SK-N-SH treated with all-trans-retinoic acid at 6 μM for 48 hours (cell line): ENCODE results near the gene LPP.

Experiments
- ARNTL ChIP-seq: fragments of 450-650 bp; formaldehyde crosslinking; IDR thresholded peaks from 2 replicates; pipeline ENCODE4 v1.5.0; 2020; ENCODE audit warnings: low read depth, mild to moderate bottlenecking, moderate library complexity, borderline replicate concordance
- BACH2 ChIP-seq: fragments of 250-450 bp; sonication (Bioruptor Pico); IDR thresholded peaks from 2 replicates; pipeline ENCODE4 v1.9.0; 2021; ENCODE audit warnings: mild to moderate bottlenecking, borderline replicate concordance
- CSDC2 ChIP-seq: fragments of 250-450 bp; sonication (Bioruptor Pico); IDR thresholded peaks from 2 replicates; pipeline ENCODE4 v1.5.0; 2020; ENCODE audit warnings: mild to moderate bottlenecking, moderate library complexity
- OSR1 ChIP-seq: fragments of 250-450 bp; sonication (Bioruptor Pico); IDR thresholded peaks from 2 replicates; pipeline ENCODE4 v1.8.0; 2022; ENCODE audit warnings: moderate library complexity, mild to moderate bottlenecking, inconsistent platforms
- RARB ChIP-seq: fragments of 250-450 bp; sonication (Bioruptor Pico); IDR thresholded peaks from 2 replicates; pipeline ENCODE4 v1.8.0; 2021; ENCODE audit warnings: mild to moderate bottlenecking, moderate library complexity
- SNAI2 ChIP-seq: fragments of 250-450 bp; sonication (Bioruptor Pico); IDR thresholded peaks from 2 replicates; pipeline ENCODE4 v1.5.0; 2020; ENCODE audit warnings: mild to moderate bottlenecking, moderate library complexity
- ZC3H10 ChIP-seq: fragments of 250-450 bp; sonication (Bioruptor Pico); IDR thresholded peaks from 2 replicates; pipeline ENCODE4 v1.5.1; 2021; ENCODE audit warnings: mild to moderate bottlenecking, moderate library complexity
- ZFP3 ChIP-seq: fragments of 250-450 bp; sonication (Bioruptor Pico); IDR thresholded peaks from 2 replicates; pipeline ENCODE4 v1.5.0; 2020; ENCODE audit warnings: mild to moderate bottlenecking, moderate library complexity
- ZFP30 ChIP-seq: fragments of 450-650 bp; formaldehyde crosslinking; IDR thresholded peaks from 2 replicates; pipeline ENCODE4 v1.5.0; 2022; ENCODE audit warnings: mild to moderate bottlenecking, moderate library complexity
- ZNF565 ChIP-seq: fragments of 450-650 bp; formaldehyde crosslinking; conservative IDR thresholded peaks from 2 replicates; pipeline ENCODE4 v1.5.0; 2020; ENCODE audit warnings: low read depth, mild to moderate bottlenecking, moderate library complexity
- TF ChIP-seq, protein P1 (sequence below): fragments of 250-450 bp; sonication (Bioruptor Pico); IDR thresholded peaks from 2 replicates; pipeline ENCODE4 v1.5.1; 2021; ENCODE audit warnings: mild to moderate bottlenecking, moderate library complexity
- TF ChIP-seq, protein P2 (sequence below): fragments of 250-450 bp; sonication (Bioruptor Pico); IDR thresholded peaks from 2 replicates; pipeline ENCODE4 v1.8.0; 2020; ENCODE audit warnings: mild to moderate bottlenecking, moderate library complexity, borderline replicate concordance

DNA sequence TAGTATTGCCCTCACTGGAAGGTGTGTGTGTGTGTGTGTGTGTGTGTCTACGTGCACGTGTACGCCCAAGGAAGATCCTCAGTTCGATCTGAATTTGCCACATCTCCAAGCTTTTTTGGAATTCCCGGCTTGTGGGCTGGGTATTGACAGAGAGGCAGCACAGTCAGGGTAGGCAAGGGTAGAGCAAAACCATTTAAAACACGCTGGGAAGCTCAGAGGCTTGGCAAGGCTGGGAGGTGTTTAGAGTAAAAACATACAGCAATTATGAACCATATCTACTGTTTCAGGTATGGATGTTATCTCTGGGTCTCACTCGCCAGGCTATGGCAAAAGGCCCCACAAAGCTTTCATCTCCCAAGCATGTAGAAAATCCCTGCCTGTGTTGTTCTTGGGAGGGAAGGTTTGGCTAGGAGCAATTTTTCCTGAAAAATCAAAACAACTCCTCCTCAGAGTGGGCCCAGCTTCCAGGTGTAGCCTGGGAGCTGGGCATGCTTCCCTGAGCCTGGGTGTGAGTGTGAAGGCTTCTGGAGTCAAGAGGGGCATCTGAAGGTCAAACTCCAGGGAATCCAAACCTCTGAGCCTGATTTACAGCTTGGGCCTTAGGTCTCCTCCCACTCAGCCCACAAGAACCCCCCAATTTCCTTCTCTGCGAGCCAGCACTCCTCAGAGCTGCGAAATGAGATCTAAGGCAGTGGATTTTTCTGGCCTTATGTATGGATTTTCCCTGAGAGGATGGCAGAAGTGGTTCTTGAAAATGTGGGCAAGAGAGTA, 773.0 kb downstream of the LPP start:
- TF ChIP-seq ARNTL (CRISPR knock-in tag), result no peak
- TF ChIP-seq SNAI2, result no peak
- TF ChIP-seq ZNF565, result no peak
- TF ChIP-seq, protein P1, sequence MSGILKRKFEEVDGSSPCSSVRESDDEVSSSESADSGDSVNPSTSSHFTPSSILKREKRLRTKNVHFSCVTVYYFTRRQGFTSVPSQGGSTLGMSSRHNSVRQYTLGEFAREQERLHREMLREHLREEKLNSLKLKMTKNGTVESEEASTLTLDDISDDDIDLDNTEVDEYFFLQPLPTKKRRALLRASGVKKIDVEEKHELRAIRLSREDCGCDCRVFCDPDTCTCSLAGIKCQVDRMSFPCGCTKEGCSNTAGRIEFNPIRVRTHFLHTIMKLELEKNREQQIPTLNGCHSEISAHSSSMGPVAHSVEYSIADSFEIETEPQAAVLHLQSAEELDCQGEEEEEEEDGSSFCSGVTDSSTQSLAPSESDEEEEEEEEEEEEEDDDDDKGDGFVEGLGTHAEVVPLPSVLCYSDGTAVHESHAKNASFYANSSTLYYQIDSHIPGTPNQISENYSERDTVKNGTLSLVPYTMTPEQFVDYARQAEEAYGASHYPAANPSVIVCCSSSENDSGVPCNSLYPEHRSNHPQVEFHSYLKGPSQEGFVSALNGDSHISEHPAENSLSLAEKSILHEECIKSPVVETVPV (CRISPR knock-in tag), result no peak
- TF ChIP-seq ZFP3 (CRISPR knock-in tag), result no peak
- TF ChIP-seq ZC3H10, result no peak
- TF ChIP-seq, protein P2, sequence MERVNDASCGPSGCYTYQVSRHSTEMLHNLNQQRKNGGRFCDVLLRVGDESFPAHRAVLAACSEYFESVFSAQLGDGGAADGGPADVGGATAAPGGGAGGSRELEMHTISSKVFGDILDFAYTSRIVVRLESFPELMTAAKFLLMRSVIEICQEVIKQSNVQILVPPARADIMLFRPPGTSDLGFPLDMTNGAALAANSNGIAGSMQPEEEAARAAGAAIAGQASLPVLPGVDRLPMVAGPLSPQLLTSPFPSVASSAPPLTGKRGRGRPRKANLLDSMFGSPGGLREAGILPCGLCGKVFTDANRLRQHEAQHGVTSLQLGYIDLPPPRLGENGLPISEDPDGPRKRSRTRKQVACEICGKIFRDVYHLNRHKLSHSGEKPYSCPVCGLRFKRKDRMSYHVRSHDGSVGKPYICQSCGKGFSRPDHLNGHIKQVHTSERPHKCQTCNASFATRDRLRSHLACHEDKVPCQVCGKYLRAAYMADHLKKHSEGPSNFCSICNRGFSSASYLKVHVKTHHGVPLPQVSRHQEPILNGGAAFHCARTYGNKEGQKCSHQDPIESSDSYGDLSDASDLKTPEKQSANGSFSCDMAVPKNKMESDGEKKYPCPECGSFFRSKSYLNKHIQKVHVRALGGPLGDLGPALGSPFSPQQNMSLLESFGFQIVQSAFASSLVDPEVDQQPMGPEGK (CRISPR knock-in tag), result no peak
- TF ChIP-seq OSR1 (CRISPR knock-in tag), result no peak
- TF ChIP-seq RARB (CRISPR knock-in tag), result no peak
- TF ChIP-seq BACH2 (CRISPR knock-in tag), result no peak
- no peak for TF ChIP-seq CSDC2 (CRISPR knock-in tag)
- TF ChIP-seq ZFP30 (CRISPR knock-in tag), result no peak
